Measurements from ENCODE around the gene GALNT2.

Gene GALNT2

DNA sequence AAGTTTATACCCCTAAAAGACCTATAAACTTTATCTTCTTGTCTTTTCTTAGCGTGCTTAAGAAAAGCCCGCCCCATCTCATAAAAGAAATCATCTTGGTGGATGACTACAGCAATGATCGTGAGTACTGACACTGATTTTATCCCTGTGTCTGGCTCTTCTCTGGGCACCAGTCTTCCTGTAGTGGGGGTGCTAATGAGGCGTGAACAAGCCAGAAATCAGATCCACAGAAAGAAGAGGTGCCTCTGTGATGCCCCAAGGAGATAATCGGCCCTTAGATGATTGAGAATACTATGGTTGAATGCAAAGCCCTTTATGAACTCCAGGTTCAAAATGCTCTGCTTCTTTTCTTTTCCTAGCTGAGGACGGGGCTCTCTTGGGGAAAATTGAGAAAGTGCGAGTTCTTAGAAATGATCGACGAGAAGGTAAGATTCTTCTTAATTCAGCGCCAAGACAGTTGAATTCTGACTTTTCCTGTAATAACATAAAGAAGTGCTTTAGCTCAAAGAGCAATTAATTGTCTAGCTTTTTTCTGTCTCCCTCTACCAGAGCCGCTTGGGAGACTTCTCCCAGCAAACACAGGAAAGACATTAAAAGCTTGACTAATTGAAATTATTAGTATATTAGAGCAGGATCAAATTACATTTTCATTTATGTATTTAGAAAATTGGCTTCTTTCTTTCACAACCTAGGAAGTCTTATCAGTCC, 169.4 kb downstream of the GALNT2 start:
- Histone ChIP-seq H3K4me3 (ENCODE audit: low read depth in 1 of 2, low read length in 2 of 2) (no peak overlapping the region), H3K27me3 (ENCODE audit: low read depth, low read length) (no peaks in the 10 kb centered on the region), H3K9me3 (ENCODE audit: control insufficient read depth in 1 of 2, low read length in 2 of 2) (peaks cover 0 to 3% of the 10 kb centered on the region in 2 donors), H3K4me1 (ENCODE audit: control insufficient read depth in 1 of 2, insufficient read depth in 2 of 2, low read length in 2 of 2) (peaks cover 0 to 2% of the 10 kb centered on the region in 2 donors), H3K27ac (ENCODE audit: low read length) (no peak overlapping the region), H3K36me3 (ENCODE audit: control insufficient read depth in 1 of 2, insufficient read depth in 2 of 2, low read length in 2 of 2) (peaks cover 9 to 19% of the 10 kb centered on the region in 2 donors)

DNA sequence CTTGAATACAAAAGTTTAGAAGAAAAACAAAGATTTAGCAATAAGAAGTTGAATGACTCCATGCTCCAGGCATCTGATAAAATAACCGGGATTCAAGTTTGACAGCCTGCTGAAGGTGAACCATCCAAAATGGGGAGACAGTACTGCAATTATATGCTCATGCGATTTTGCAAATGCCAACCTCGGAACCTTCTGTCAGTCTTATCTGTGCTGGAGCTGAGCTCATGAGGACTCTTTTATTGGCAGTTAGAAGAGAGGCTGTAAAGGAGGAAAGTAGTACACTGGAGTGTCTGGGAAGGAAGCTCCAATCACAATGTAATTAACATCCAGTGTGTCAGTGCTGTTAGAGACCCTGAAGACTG, 170.0 kb downstream of the GALNT2 start:
- H3K27ac ChIP-seq (ENCODE audit: low read length), result no peak overlapping the region

DNA sequence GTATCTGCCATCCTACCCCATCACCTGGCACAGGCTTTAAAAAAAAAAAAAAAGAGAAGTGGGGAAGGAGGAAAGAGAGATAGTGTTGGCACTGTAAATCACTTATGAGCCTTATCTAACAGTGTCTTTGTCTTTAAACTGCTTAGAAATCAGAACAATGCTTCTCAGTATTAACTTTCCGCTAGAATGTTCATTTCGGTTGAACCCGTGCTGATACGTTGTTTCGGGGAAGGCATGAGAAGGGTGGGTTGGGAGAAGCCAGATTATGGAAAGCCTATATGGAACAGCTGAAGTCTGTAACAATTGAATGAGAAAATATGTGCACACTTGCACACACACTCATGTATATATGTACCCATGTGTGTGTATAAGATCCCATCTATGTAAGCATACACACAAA, 170.8 kb downstream of the GALNT2 start:
- H3K27me3 ChIP-seq (ENCODE audit: low read depth, low read length), result no peaks in the 10 kb centered on the region
- no peak overlapping the region for H3K27ac ChIP-seq (ENCODE audit: low read length)
- no peak overlapping the region for H3K4me3 ChIP-seq (ENCODE audit: low read depth in 1 of 2, low read length in 2 of 2)
- no peaks in the 10 kb centered on the region for H3K4me1 ChIP-seq (ENCODE audit: control insufficient read depth in 1 of 2, insufficient read depth in 2 of 2, low read length in 2 of 2)
- H3K36me3 ChIP-seq (ENCODE audit: control insufficient read depth in 1 of 2, insufficient read depth in 2 of 2, low read length in 2 of 2), result peaks cover 13 to 22% of the 10 kb centered on the region in 2 donors
- H3K9me3 ChIP-seq (ENCODE audit: control insufficient read depth in 1 of 2, low read length in 2 of 2), result peaks cover 0 to 3% of the 10 kb centered on the region in 2 donors

More for the DNA sequence above, 170.0 kb downstream of the GALNT2 start:
- Histone ChIP-seq H3K4me3 (ENCODE audit: low read depth in 1 of 2, low read length in 2 of 2) (no peak overlapping the region), H3K27me3 (ENCODE audit: low read depth, low read length) (no peaks in the 10 kb centered on the region), H3K36me3 (ENCODE audit: control insufficient read depth in 1 of 2, insufficient read depth in 2 of 2, low read length in 2 of 2) (peaks cover 11 to 19% of the 10 kb centered on the region in 2 donors), H3K4me1 (ENCODE audit: control insufficient read depth in 1 of 2, insufficient read depth in 2 of 2, low read length in 2 of 2) (no peaks in the 10 kb centered on the region), H3K9me3 (ENCODE audit: control insufficient read depth in 1 of 2, low read length in 2 of 2) (peaks cover 0 to 3% of the 10 kb centered on the region in 2 donors)

GRCh38 chr1:230240446-230241086, 173.5 kb downstream of the GALNT2 start:
- Histone ChIP-seq H3K9me3 (ENCODE audit: control insufficient read depth in 1 of 2, low read length in 2 of 2) (peaks cover 0 to 3% of the 10 kb centered on the region in 2 donors), H3K4me1 (ENCODE audit: control insufficient read depth in 1 of 2, insufficient read depth in 2 of 2, low read length in 2 of 2) (no peaks in the 10 kb centered on the region), H3K36me3 (ENCODE audit: control insufficient read depth in 1 of 2, insufficient read depth in 2 of 2, low read length in 2 of 2) (peaks cover 25 to 35% of the 10 kb centered on the region in 2 donors), H3K27ac (ENCODE audit: low read length) (no peak overlapping the region), H3K4me3 (ENCODE audit: low read depth in 1 of 2, low read length in 2 of 2) (no peak overlapping the region), H3K27me3 (ENCODE audit: low read depth, low read length) (no peaks in the 10 kb centered on the region)

- Histone ChIP-seq H3K4me3 (ENCODE audit: low read depth in 1 of 2, low read length in 2 of 2) (no peak overlapping the region), H3K36me3 (ENCODE audit: control insufficient read depth in 1 of 2, insufficient read depth in 2 of 2, low read length in 2 of 2) (peaks cover 35 to 43% of the 10 kb centered on the region in 2 donors), H3K27ac (ENCODE audit: low read length) (no peak overlapping the region), H3K9me3 (ENCODE audit: control insufficient read depth in 1 of 2, low read length in 2 of 2) (peaks cover 0 to 3% of the 10 kb centered on the region in 2 donors), H3K4me1 (ENCODE audit: control insufficient read depth in 1 of 2, insufficient read depth in 2 of 2, low read length in 2 of 2) (no peaks in the 10 kb centered on the region), H3K27me3 (ENCODE audit: low read depth, low read length) (no peaks in the 10 kb centered on the region)
These were observed 175.3 kb downstream of the GALNT2 start for GRCh38 chr1:230242326-230242725.

DNA sequence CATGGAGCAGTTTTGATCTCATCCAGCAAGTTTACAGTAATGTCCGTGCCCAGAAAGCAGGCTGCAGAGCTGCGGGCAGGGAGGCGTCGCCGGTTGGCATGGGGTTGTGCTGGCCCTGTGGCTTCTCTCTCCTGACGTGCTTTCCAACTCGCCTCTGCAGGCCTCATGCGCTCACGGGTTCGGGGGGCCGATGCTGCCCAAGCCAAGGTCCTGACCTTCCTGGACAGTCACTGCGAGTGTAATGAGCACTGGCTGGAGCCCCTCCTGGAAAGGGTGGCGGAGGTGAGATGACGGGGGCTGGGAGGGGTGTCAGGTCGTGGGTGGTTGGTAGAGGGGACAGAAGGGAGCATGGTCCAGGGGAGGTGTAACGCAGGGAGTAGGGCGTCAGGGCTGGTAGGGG, 176.1 kb downstream of the GALNT2 start:
- Histone ChIP-seq H3K9me3 (ENCODE audit: control insufficient read depth in 1 of 2, low read length in 2 of 2) (peaks cover 0 to 3% of the 10 kb centered on the region in 2 donors), H3K4me3 (ENCODE audit: low read depth in 1 of 2, low read length in 2 of 2) (no peak overlapping the region), H3K27ac (ENCODE audit: low read length) (no peak overlapping the region), H3K36me3 (ENCODE audit: control insufficient read depth in 1 of 2, insufficient read depth in 2 of 2, low read length in 2 of 2) (peaks cover 37 to 44% of the 10 kb centered on the region in 2 donors), H3K27me3 (ENCODE audit: low read depth, low read length) (no peaks in the 10 kb centered on the region), H3K4me1 (ENCODE audit: control insufficient read depth in 1 of 2, insufficient read depth in 2 of 2, low read length in 2 of 2) (no peaks in the 10 kb centered on the region)

- peaks cover 37 to 50% of the 10 kb centered on the region in 2 donors for H3K36me3 ChIP-seq (ENCODE audit: control insufficient read depth in 1 of 2, insufficient read depth in 2 of 2, low read length in 2 of 2)
- H3K27me3 ChIP-seq (ENCODE audit: low read depth, low read length), result no peaks in the 10 kb centered on the region
- H3K4me3 ChIP-seq (ENCODE audit: low read depth in 1 of 2, low read length in 2 of 2), result no peak overlapping the region
- H3K9me3 ChIP-seq (ENCODE audit: control insufficient read depth in 1 of 2, low read length in 2 of 2), result peaks cover 0 to 3% of the 10 kb centered on the region in 2 donors
- H3K27ac ChIP-seq (ENCODE audit: low read length), result no peak overlapping the region
- H3K4me1 ChIP-seq (ENCODE audit: control insufficient read depth in 1 of 2, insufficient read depth in 2 of 2, low read length in 2 of 2), result no peaks in the 10 kb centered on the region
These were observed 176.7 kb downstream of the GALNT2 start for GRCh38 chr1:230243583-230244353.

- H3K36me3 ChIP-seq (ENCODE audit: control insufficient read depth in 1 of 2, insufficient read depth in 2 of 2, low read length in 2 of 2), result peaks cover 49 to 67% of the 10 kb centered on the region in 2 donors
- H3K27ac ChIP-seq (ENCODE audit: low read length), result no peak overlapping the region
These were observed 179.5 kb downstream of the GALNT2 start for GRCh38 chr1:230246551-230246950.

GRCh38 chr1:230248016-230248888, 181.2 kb downstream of the GALNT2 start:
- peaks cover 51 to 59% of the 10 kb centered on the region in 2 donors for H3K36me3 ChIP-seq (ENCODE audit: control insufficient read depth in 1 of 2, insufficient read depth in 2 of 2, low read length in 2 of 2)
- no peak overlapping the region for H3K4me3 ChIP-seq (ENCODE audit: low read depth in 1 of 2, low read length in 2 of 2)
- no peaks in the 10 kb centered on the region for H3K9me3 ChIP-seq (ENCODE audit: control insufficient read depth in 1 of 2, low read length in 2 of 2)
- no peaks in the 10 kb centered on the region for H3K27me3 ChIP-seq (ENCODE audit: low read depth, low read length)
- no peaks in the 10 kb centered on the region for H3K4me1 ChIP-seq (ENCODE audit: control insufficient read depth in 1 of 2, insufficient read depth in 2 of 2, low read length in 2 of 2)
- no peak overlapping the region for H3K27ac ChIP-seq (ENCODE audit: low read length)

More at GRCh38 chr1:230246551-230246950, 179.5 kb downstream of the GALNT2 start:
- Histone ChIP-seq H3K4me3 (ENCODE audit: low read depth in 1 of 2, low read length in 2 of 2) (no peak overlapping the region), H3K9me3 (ENCODE audit: control insufficient read depth in 1 of 2, low read length in 2 of 2) (no peaks in the 10 kb centered on the region), H3K4me1 (ENCODE audit: control insufficient read depth in 1 of 2, insufficient read depth in 2 of 2, low read length in 2 of 2) (no peaks in the 10 kb centered on the region), H3K27me3 (ENCODE audit: low read depth, low read length) (no peaks in the 10 kb centered on the region)

GRCh38 chr1:230248889-230249270, 181.8 kb downstream of the GALNT2 start:
- Histone ChIP-seq H3K27me3 (ENCODE audit: low read depth, low read length) (no peaks in the 10 kb centered on the region), H3K36me3 (ENCODE audit: control insufficient read depth in 1 of 2, insufficient read depth in 2 of 2, low read length in 2 of 2) (peaks cover 46 to 59% of the 10 kb centered on the region in 2 donors), H3K27ac (ENCODE audit: low read length) (no peak overlapping the region), H3K4me1 (ENCODE audit: control insufficient read depth in 1 of 2, insufficient read depth in 2 of 2, low read length in 2 of 2) (no peaks in the 10 kb centered on the region), H3K9me3 (ENCODE audit: control insufficient read depth in 1 of 2, low read length in 2 of 2) (no peaks in the 10 kb centered on the region), H3K4me3 (ENCODE audit: low read depth in 1 of 2, low read length in 2 of 2) (no peak overlapping the region)

Measured in muscle layer of duodenum (tissue), 2 donors.